A549 (cell line): ENCODE data around the gene TMEM120A.

Source experiments
- CEBPB ChIP-seq, 2 experiments: fragments of >200 bp in 1 of 2; sonication (Bioruptor Twin) in 1 of 2; formaldehyde crosslinking in 1 of 2; IDR thresholded peaks; 2 replicates each; pipeline ENCODE4 v1.6.1; 2012 to 2016
- CTCF ChIP-seq: fragments of >200 bp; sonication (Bioruptor Twin); formaldehyde crosslinking; IDR thresholded peaks from 3 replicates; pipeline ENCODE4 v1.5.1; 2016
- EP300 ChIP-seq, 2 experiments: fragments of >200 bp; sonication (Bioruptor Twin); formaldehyde crosslinking; IDR thresholded peaks; 2 replicates in 1 of 2; 3 replicates in 1 of 2; pipeline ENCODE4 v1.6.1; 2016 to 2017
- MAX ChIP-seq: IDR thresholded peaks from 2 replicates; pipeline ENCODE4 v1.6.1; 2012
- MAZ ChIP-seq: fragments of 150-350 bp; IDR thresholded peaks from 2 replicates; pipeline ENCODE4 v1.6.1; 2014; ENCODE audit warnings: antibody characterized with exemption, low read depth, low read length, borderline replicate concordance
- USF2 ChIP-seq: fragments of 450-650 bp; IDR thresholded peaks from 2 replicates; pipeline ENCODE4 v1.6.1; 2014; ENCODE audit warnings: antibody characterized with exemption

- TF ChIP-seq CTCF (no peak), CEBPB (IDR thresholded peaks at IDR 0.05) (no peak), MAZ (no peak), EP300 (IDR thresholded peaks at IDR 0.05) (no peak), MAX (no peak), USF2 (no peak)
Measured at GRCh38 chr7:75965617-75966016, 28.8 kb downstream of the TMEM120A start.
